H9 (cell line): ENCODE results near the gene NCOR1. TPM values are rescaled to one million over a fixed set of nuclear protein-coding genes. Genes with fewer than 3 reads are reported as not detected.

Source experiments
- DNase-seq: peaks from one replicate; pipeline ENCODE4 v3.0.0-alpha.2; 2017
- H2AFZ ChIP-seq: one replicate; pipeline ENCODE4 v1.6.1; 2013; ENCODE audit warnings: mild to moderate bottlenecking, low read length, control low read depth, moderate library complexity
- H2AK5ac ChIP-seq: 2 replicates; pipeline ENCODE4 v1.6.1; 2013; ENCODE audit warnings: low read length, control low read depth, mixed read lengths; ENCODE audit not compliant: insufficient read length
- H2BK120ac ChIP-seq: one replicate; pipeline ENCODE4 v1.6.1; 2013; ENCODE audit warnings: low read depth, mild to moderate bottlenecking, low read length, control low read depth, inconsistent platforms; ENCODE audit not compliant: poor library complexity, severe bottlenecking
- H2BK12ac ChIP-seq: 2 replicates; pipeline ENCODE4 v1.6.1; 2013; ENCODE audit warnings: low read length, control low read depth, mixed read lengths, low read depth; ENCODE audit not compliant: insufficient read length
- H2BK15ac ChIP-seq: 2 replicates; pipeline ENCODE4 v1.6.1; 2013; ENCODE audit warnings: low read depth, low read length, control low read depth
- H2BK20ac ChIP-seq: one replicate; pipeline ENCODE4 v1.6.1; 2013; ENCODE audit warnings: low read depth, mild to moderate bottlenecking, low read length, control low read depth, inconsistent platforms; ENCODE audit not compliant: poor library complexity, severe bottlenecking
- H2BK5ac ChIP-seq: 2 replicates; pipeline ENCODE4 v1.6.1; 2013; ENCODE audit warnings: low read length, control low read depth, mixed read lengths; ENCODE audit not compliant: insufficient read length
- H3K14ac ChIP-seq: 2 replicates; pipeline ENCODE4 v1.6.1; 2013; ENCODE audit warnings: low read length, control low read depth; ENCODE audit not compliant: insufficient read depth
- H3K18ac ChIP-seq: 2 replicates; pipeline ENCODE4 v1.6.1; 2013; ENCODE audit warnings: low read depth, mild to moderate bottlenecking, mixed read lengths, low read length, control low read depth; ENCODE audit not compliant: insufficient read length
- H3K23ac ChIP-seq: 2 replicates; pipeline ENCODE4 v1.6.1; 2013; ENCODE audit warnings: low read length, control low read depth, mixed read lengths, low read depth; ENCODE audit not compliant: insufficient read length
- H3K23me2 ChIP-seq: 2 replicates; pipeline ENCODE4 v1.6.1; 2013; ENCODE audit warnings: low read depth, mild to moderate bottlenecking, mixed read lengths, low read length, control low read depth; ENCODE audit not compliant: insufficient read length, poor library complexity, severe bottlenecking
- H3K27ac ChIP-seq: 2 replicates; pipeline ENCODE4 v1.5.1; 2013; ENCODE audit warnings: low read length, control low read depth, mixed read lengths, low read depth; ENCODE audit not compliant: insufficient read length
- H3K27me3 ChIP-seq: 2 replicates; pipeline ENCODE4 v1.6.1; 2013; ENCODE audit warnings: low read length, control low read depth, inconsistent platforms; ENCODE audit not compliant: insufficient read depth
- H3K4ac ChIP-seq: 2 replicates; pipeline ENCODE4 v1.6.1; 2013; ENCODE audit warnings: low read depth, mild to moderate bottlenecking, control low read depth, inconsistent platforms, low read length, moderate library complexity
- H3K4me1 ChIP-seq: 2 replicates; pipeline ENCODE4 v1.6.1; 2013; ENCODE audit warnings: low read length, control low read depth, inconsistent platforms; ENCODE audit not compliant: insufficient read depth
- H3K4me2 ChIP-seq: 2 replicates; pipeline ENCODE4 v1.6.1; 2013; ENCODE audit warnings: low read length, control low read depth, mixed read lengths; ENCODE audit not compliant: insufficient read length, insufficient read depth
- H3K56ac ChIP-seq: 2 replicates; pipeline ENCODE4 v1.6.1; 2013; ENCODE audit warnings: low read depth, mild to moderate bottlenecking, mixed read lengths, low read length, control low read depth; ENCODE audit not compliant: insufficient read length
- H3K79me1 ChIP-seq: 2 replicates; pipeline ENCODE4 v1.6.1; 2013; ENCODE audit warnings: low read depth, mild to moderate bottlenecking, moderate library complexity, low read length, control low read depth, inconsistent platforms; ENCODE audit not compliant: insufficient read depth, poor library complexity, severe bottlenecking
- H3K79me2 ChIP-seq: 2 replicates; pipeline ENCODE4 v1.6.1; 2013; ENCODE audit warnings: low read length, control low read depth, inconsistent platforms; ENCODE audit not compliant: insufficient read depth
- H3K9ac ChIP-seq: 2 replicates; pipeline ENCODE4 v1.6.1; 2013; ENCODE audit warnings: low read length, control low read depth, mixed read lengths; ENCODE audit not compliant: insufficient read length; ENCODE audit errors: extremely low read depth
- H3K9me3 ChIP-seq: one replicate; pipeline ENCODE4 v1.6.1; 2013; ENCODE audit warnings: low read depth, low read length, inconsistent platforms; ENCODE audit not compliant: control insufficient read depth
- H3T11ph ChIP-seq: one replicate; pipeline ENCODE4 v1.6.1; 2013; ENCODE audit warnings: mild to moderate bottlenecking, low read length, control low read depth, inconsistent platforms
- H4K20me1 ChIP-seq: one replicate; pipeline ENCODE4 v1.6.1; 2013; ENCODE audit not compliant: control insufficient read depth, insufficient read length, insufficient read depth
- H4K5ac ChIP-seq: 2 replicates; pipeline ENCODE4 v1.6.1; 2013; ENCODE audit warnings: low read depth, mild to moderate bottlenecking, mixed read lengths, low read length, control low read depth; ENCODE audit not compliant: insufficient read length
- H4K8ac ChIP-seq: replicated peaks from 2 replicates; pipeline ENCODE4 v1.6.1; 2013; ENCODE audit warnings: low read length, control low read depth, mixed read lengths, low read depth; ENCODE audit not compliant: insufficient read length
- H4K91ac ChIP-seq: 2 replicates; pipeline ENCODE4 v1.6.1; 2013; ENCODE audit warnings: low read depth, mild to moderate bottlenecking, moderate library complexity, mixed read lengths, low read length, control low read depth; ENCODE audit not compliant: insufficient read length
- H3K27ac Mint-ChIP-seq, 3 experiments: 2 replicates in 2 of 3; 3 replicates in 1 of 3; pipeline ENCODE4 v1.8.0; 2020 to 2021; ENCODE audit warnings: mixed read lengths in 3 of 3, mild to moderate bottlenecking in 1 of 3, moderate library complexity in 1 of 3
- H3K27me3 Mint-ChIP-seq: 2 replicates; pipeline ENCODE4 v1.8.0; 2021; ENCODE audit warnings: low read depth, mild to moderate bottlenecking, moderate library complexity, mixed read lengths
- H3K36me3 Mint-ChIP-seq, 3 experiments: 2 replicates in 2 of 3; 3 replicates in 1 of 3; pipeline ENCODE4 v1.8.0; 2020 to 2021; ENCODE audit warnings: low read depth in 3 of 3, mixed read lengths in 3 of 3; ENCODE audit not compliant: insufficient read depth in 1 of 3
- H3K4me1 Mint-ChIP-seq, 2 experiments: 2 replicates each; pipeline ENCODE4 v1.8.0; 2020; ENCODE audit warnings: mixed read lengths in 2 of 2
- H3K4me3 Mint-ChIP-seq, 2 experiments: 2 replicates in 1 of 2; 3 replicates in 1 of 2; pipeline ENCODE4 v1.8.0; 2020 to 2021; ENCODE audit warnings: mild to moderate bottlenecking in 2 of 2, mixed read lengths in 2 of 2, moderate library complexity in 1 of 2
- H3K9me3 Mint-ChIP-seq, 2 experiments: 2 replicates in 1 of 2; 3 replicates in 1 of 2; pipeline ENCODE4 v1.8.0; 2020; ENCODE audit warnings: mild to moderate bottlenecking in 2 of 2, mixed read lengths in 2 of 2, moderate library complexity in 1 of 2
- WGBS: extraction: QIAGEN DNeasy Blood & Tissue Kit; methylation state at CpG from one replicate; pipeline ENCODE4 v1.1.7; 2013; ENCODE audit warnings: missing lambda C conversion rate, low lambda C conversion rate, mixed read lengths; ENCODE audit not compliant: insufficient read length; ENCODE audit errors: extremely low coverage; 5-methylcytosine and 5-hydroxymethylcytosine counted together
- total RNA-seq: library from RNA; stranded (reverse); gene quantifications from 2 replicates; pipeline ENCODE4 v1.2.1, GENCODE V29; 2021
- TF ChIP-seq, protein P1 (sequence below): fragments of 200-600 bp; sonication (generic); conservative IDR thresholded peaks from 3 replicates; pipeline ENCODE4 v1.8.0; 2021; ENCODE audit warnings: antibody characterized with exemption, mild to moderate bottlenecking

NCOR1 gene
- total RNA-seq, 1 experiment from 2014 or later: 119 TPM

DNA sequence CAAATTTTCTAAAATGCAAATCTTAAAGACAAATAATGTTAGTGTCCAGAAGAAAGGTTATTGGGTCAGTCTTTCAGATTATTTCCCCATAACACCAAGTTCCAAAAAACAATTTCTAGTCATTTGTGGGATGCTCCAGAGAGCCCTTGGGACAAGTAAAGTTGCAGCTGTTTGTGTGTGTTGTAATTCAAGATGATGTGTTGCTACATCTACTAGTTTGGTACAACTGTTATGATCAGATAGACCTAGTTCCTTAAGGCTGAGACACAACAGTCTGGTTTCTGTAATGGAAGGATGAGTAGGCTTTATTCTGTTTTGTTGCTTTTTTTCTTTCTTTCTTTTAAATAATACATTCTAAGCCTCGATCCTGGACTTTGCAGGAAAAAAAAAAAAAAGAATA, 43.6 kb upstream of the NCOR1 start:
- no peak overlapping the region for H2AFZ ChIP-seq
- H4K20me1 ChIP-seq: no peaks in the 10 kb centered on the region
- no peak overlapping the region for H3K9ac ChIP-seq
- Mint-ChIP-seq H3K27ac (no peak overlapping the region), H3K4me1 (peaks cover 13 to 16% of the 10 kb centered on the region in 2 experiments), H3K9me3 (no peaks in the 10 kb centered on the region; a peak in 3 of 5 replicates), H3K36me3 (peaks cover 0 to 3% (median 2%) of the 10 kb centered on the region in 3 experiments; a peak in 2 of 7 replicates), H3K27me3 (no peaks in the 10 kb centered on the region), H3K4me3 (no peak overlapping the region)
- no peak overlapping the region for H2BK5ac ChIP-seq
- H3K79me1 ChIP-seq: no peaks in the 10 kb centered on the region
- H2BK12ac ChIP-seq: no peak overlapping the region
- DNase-seq: no peak
- no peak overlapping the region for H2BK120ac ChIP-seq
- H3K56ac ChIP-seq: no peak overlapping the region
- H2BK20ac ChIP-seq: no peak overlapping the region
- H3K18ac ChIP-seq: no peak overlapping the region
- H3K27ac ChIP-seq: no peak overlapping the region
- no peak overlapping the region for H4K5ac ChIP-seq
- H3K23ac ChIP-seq: no peak overlapping the region
- H3K14ac ChIP-seq: no peak overlapping the region
- no peak overlapping the region for H2BK15ac ChIP-seq
- H3K4me2 ChIP-seq: no peak overlapping the region
- no peaks in the 10 kb centered on the region for H3K9me3 ChIP-seq
- no peak overlapping the region for H3K4ac ChIP-seq
- H2AK5ac ChIP-seq: no peak overlapping the region
- H3K4me1 ChIP-seq: peaks cover 7% of the 10 kb centered on the region
- no peaks in the 10 kb centered on the region for H3K79me2 ChIP-seq
- WGBS: no CpG with 5 or more reads among the region's 1 CpG
- no peak overlapping the region for H4K91ac ChIP-seq
- no peak overlapping the region for H3T11ph ChIP-seq
- TF ChIP-seq, protein P1, sequence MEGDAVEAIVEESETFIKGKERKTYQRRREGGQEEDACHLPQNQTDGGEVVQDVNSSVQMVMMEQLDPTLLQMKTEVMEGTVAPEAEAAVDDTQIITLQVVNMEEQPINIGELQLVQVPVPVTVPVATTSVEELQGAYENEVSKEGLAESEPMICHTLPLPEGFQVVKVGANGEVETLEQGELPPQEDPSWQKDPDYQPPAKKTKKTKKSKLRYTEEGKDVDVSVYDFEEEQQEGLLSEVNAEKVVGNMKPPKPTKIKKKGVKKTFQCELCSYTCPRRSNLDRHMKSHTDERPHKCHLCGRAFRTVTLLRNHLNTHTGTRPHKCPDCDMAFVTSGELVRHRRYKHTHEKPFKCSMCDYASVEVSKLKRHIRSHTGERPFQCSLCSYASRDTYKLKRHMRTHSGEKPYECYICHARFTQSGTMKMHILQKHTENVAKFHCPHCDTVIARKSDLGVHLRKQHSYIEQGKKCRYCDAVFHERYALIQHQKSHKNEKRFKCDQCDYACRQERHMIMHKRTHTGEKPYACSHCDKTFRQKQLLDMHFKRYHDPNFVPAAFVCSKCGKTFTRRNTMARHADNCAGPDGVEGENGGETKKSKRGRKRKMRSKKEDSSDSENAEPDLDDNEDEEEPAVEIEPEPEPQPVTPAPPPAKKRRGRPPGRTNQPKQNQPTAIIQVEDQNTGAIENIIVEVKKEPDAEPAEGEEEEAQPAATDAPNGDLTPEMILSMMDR: no peak
- H3K27me3 ChIP-seq: no peaks in the 10 kb centered on the region
- no peak overlapping the region for H4K8ac ChIP-seq
- H3K23me2 ChIP-seq: no peaks in the 10 kb centered on the region
